ENCODE data around the gene RPL12. TPM values are rescaled to one million over a fixed set of nuclear protein-coding genes. Genes with fewer than 3 reads are reported as not detected.

Gene RPL12
- 100 to 1,000 TPM; 676 to 879 TPM for total RNA-seq

GRCh38 chr9:127450830-127451607 lies at the start of gene RPL12, which contains the start of gene LRSAM1:
RPL12 (minus strand) TSS chr9:127451406; CDS start chr9:127451317, 89 bp downstream.
LRSAM1 (plus strand) TSS chr9:127451510; CDS start chr9:127454528, 3,018 bp downstream.

GRCh38 chr9:127423934-127424675 lies 27.1 kb downstream of the RPL12 start, which contains the start of gene ZNF79:
ZNF79 (plus strand) TSS chr9:127424382; CDS start chr9:127424788, 406 bp downstream.

Small RNAs within 50 kb of the gene (small RNA-seq; reads per million reads assigned to genes)
- 0 reads per million in 2 donors for gene RF00019
- gene SNORA65 = 159 to 481 reads per million in 2 donors

Other genes starting within 250 kb of the RPL12 start
- 10 to 100 TPM; 11.3 to 12.7 TPM for gene GARNL3, start 186.6 kb downstream of the RPL12 start, total RNA-seq
- 10 to 100 TPM; 16.3 to 18.6 TPM for gene SLC2A8, start 54.2 kb downstream of the RPL12 start, total RNA-seq
- 10 to 100 TPM in 1 of 2 donors, 1 to 10 TPM in 1; 9.0 to 14.1 TPM for gene ZNF79, start 27.0 kb downstream of the RPL12 start, total RNA-seq
- gene LRSAM1, start 104 bp upstream of the RPL12 start, total RNA-seq = 10 to 100 TPM; 19.6 to 29.3 TPM
- 10 to 100 TPM; 71.6 to 79.3 TPM for gene STXBP1, start 160.9 kb upstream of the RPL12 start, total RNA-seq